Measurements from ENCODE around the gene ZNHIT1. TPM values are rescaled to one million over a fixed set of nuclear protein-coding genes. Genes with fewer than 3 reads are reported as not detected.
"Not testable (repeated sequence)": the region's sequence is repeated elsewhere in the genome, so short reads cannot be mapped to it uniquely, and the experiment has no call there.

ZNHIT1 gene
- total RNA-seq, 4 donors from 2014 or later, result 40.7 to 53.3 (median 52.0) TPM

- Histone ChIP-seq H3K4me1 (peaks cover 7 to 11% of the 10 kb centered on the region in 2 donors), H3K9me3 (no peaks in the 10 kb centered on the region), H3K27ac (peak overlapping the region; percentile 98 to 99), H3K4me3 (peak overlapping the region; percentile 85 to 92), H3K36me3 (no peaks in the 10 kb centered on the region), H3K27me3 (no peaks in the 10 kb centered on the region)
- intact Hi-C loops (cut with DNase I; ENCODE audit: low total_unique reads), result no loop called here
- peak in 1 of 4 experiments; percentile 9 for TF ChIP-seq CTCF (IDR thresholded peaks at IDR 0.05)
- TF ChIP-seq POLR2A (IDR thresholded peaks at IDR 0.05), result no peak
- no peak for DNase-seq
Observed at GRCh38 chr7:101245147-101245668, 27.2 kb downstream of the ZNHIT1 start.

GRCh38 chr7:101248276-101248675 lies 30.3 kb downstream of the ZNHIT1 start:
- H3K4me3 ChIP-seq, result no peak overlapping the region
- DNase-seq, result no peak
- H3K9me3 ChIP-seq, result no peaks in the 10 kb centered on the region
- intact Hi-C loops (cut with DNase I; ENCODE audit: low total_unique reads), result no loop called here
- H3K27ac ChIP-seq, result no peak overlapping the region
- TF ChIP-seq POLR2A (IDR thresholded peaks at IDR 0.05) (no peak), CTCF (IDR thresholded peaks at IDR 0.05) (no peak)
- H3K4me1 ChIP-seq, result peaks cover 13 to 16% of the 10 kb centered on the region in 2 donors
- H3K27me3 ChIP-seq, result no peaks in the 10 kb centered on the region
- H3K36me3 ChIP-seq, result no peaks in the 10 kb centered on the region

- no peak for DNase-seq
- Histone ChIP-seq H3K4me1 (peaks cover 6 to 14% of the 10 kb centered on the region in 2 donors), H3K36me3 (no peaks in the 10 kb centered on the region), H3K4me3 (no peak overlapping the region), H3K27me3 (no peaks in the 10 kb centered on the region), H3K27ac (no peak overlapping the region), H3K9me3 (no peaks in the 10 kb centered on the region)
- no peak for TF ChIP-seq CTCF (IDR thresholded peaks at IDR 0.05)
- TF ChIP-seq POLR2A (IDR thresholded peaks at IDR 0.05), result no peak
- intact Hi-C loops (cut with DNase I; ENCODE audit: low total_unique reads), result no loop called here
Observed at GRCh38 chr7:101250324-101250723, 32.4 kb downstream of the ZNHIT1 start.

GRCh38 chr7:101251871-101252659 lies 34.1 kb downstream of the ZNHIT1 start:
- Histone ChIP-seq H3K27me3 (no peaks in the 10 kb centered on the region), H3K4me1 (peaks cover 6 to 9% of the 10 kb centered on the region in 2 donors), H3K27ac (peak overlapping the region; percentile 62 to 68), H3K4me3 (peak overlapping the region; percentile 86 to 96), H3K36me3 (no peaks in the 10 kb centered on the region), H3K9me3 (no peaks in the 10 kb centered on the region)
- intact Hi-C loops (cut with DNase I; ENCODE audit: low total_unique reads), result no loop called here
- TF ChIP-seq POLR2A (IDR thresholded peaks at IDR 0.05) (peak in 1 of 2 donors; percentile 35), CTCF (IDR thresholded peaks at IDR 0.05) (peak in 1 of 4 experiments; percentile 24)
- peak; percentile 95 to 99 for DNase-seq

- intact Hi-C loops (cut with DNase I; ENCODE audit: low total_unique reads); H3K27ac ChIP-seq; H3K27me3 ChIP-seq; DNase-seq; H3K4me3 ChIP-seq; H3K9me3 ChIP-seq; H3K36me3 ChIP-seq; H3K4me1 ChIP-seq: not testable (repeated sequence)
Observed at GRCh38 chr7:101253199-101253598, 35.2 kb downstream of the ZNHIT1 start.
